ENCODE data around the gene CBX1.
A peak's percentile ranks its signal among the peaks of the same experiment; 100 is the strongest.

GRCh38 chr17:48131216-48131824, 30.0 kb upstream of the CBX1 start:
- TF ChIP-seq, protein P1, sequence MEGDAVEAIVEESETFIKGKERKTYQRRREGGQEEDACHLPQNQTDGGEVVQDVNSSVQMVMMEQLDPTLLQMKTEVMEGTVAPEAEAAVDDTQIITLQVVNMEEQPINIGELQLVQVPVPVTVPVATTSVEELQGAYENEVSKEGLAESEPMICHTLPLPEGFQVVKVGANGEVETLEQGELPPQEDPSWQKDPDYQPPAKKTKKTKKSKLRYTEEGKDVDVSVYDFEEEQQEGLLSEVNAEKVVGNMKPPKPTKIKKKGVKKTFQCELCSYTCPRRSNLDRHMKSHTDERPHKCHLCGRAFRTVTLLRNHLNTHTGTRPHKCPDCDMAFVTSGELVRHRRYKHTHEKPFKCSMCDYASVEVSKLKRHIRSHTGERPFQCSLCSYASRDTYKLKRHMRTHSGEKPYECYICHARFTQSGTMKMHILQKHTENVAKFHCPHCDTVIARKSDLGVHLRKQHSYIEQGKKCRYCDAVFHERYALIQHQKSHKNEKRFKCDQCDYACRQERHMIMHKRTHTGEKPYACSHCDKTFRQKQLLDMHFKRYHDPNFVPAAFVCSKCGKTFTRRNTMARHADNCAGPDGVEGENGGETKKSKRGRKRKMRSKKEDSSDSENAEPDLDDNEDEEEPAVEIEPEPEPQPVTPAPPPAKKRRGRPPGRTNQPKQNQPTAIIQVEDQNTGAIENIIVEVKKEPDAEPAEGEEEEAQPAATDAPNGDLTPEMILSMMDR (IDR thresholded peaks at IDR 0.05; ENCODE audit: insufficient read depth, low read depth, low read length) = peak; percentile 94
- TF ChIP-seq EZH2 (IDR thresholded peaks at IDR 0.05; ENCODE audit: insufficient read depth, low read length) = no peak
